WTC11 (cell line): ENCODE measurements around the gene GGA1. TPM values are rescaled to one million over a fixed set of nuclear protein-coding genes. Genes with fewer than 3 reads are reported as not detected.

Experiments
- ATAC-seq: fragments of 200-7000 bp; cut with Tn5 transposase; 2 replicates; pipeline ENCODE4 v1.10.0; 2021; ENCODE audit warnings: mild to moderate bottlenecking, moderate library complexity
- CTCF ChIA-PET: fragments of 300-600 bp; sonication (Branson Sonifier 250); formaldehyde crosslinking; loops from one replicate; lab custom pipeline; 2021; ENCODE audit warnings: antibody characterized with exemption; lab: Charles Lee
- POLR2A ChIA-PET: fragments of 350-600 bp; sonication (Branson Sonifier 250); formaldehyde crosslinking; loops from one replicate; lab custom pipeline; 2021; ENCODE audit warnings: antibody characterized with exemption; lab: Charles Lee
- DNase-seq: peaks from one replicate; pipeline ENCODE4 v3.0.0; 2021; ENCODE audit warnings: low spot score
- H3K27ac Mint-ChIP-seq: 2 replicates; pipeline ENCODE4 v1.8.0; 2021; ENCODE audit warnings: mixed read lengths
- H3K27me3 Mint-ChIP-seq: 2 replicates; pipeline ENCODE4 v1.8.0; 2021; ENCODE audit warnings: low read depth, mild to moderate bottlenecking, moderate library complexity, mixed read lengths
- H3K36me3 Mint-ChIP-seq: 2 replicates; pipeline ENCODE4 v1.8.0; 2021; ENCODE audit warnings: mixed read lengths
- H3K4me1 Mint-ChIP-seq: 2 replicates; pipeline ENCODE4 v1.8.0; 2022; ENCODE audit warnings: mixed read lengths
- H3K4me3 Mint-ChIP-seq: 2 replicates; pipeline ENCODE4 v1.8.0; 2021; ENCODE audit warnings: mild to moderate bottlenecking, moderate library complexity, mixed read lengths
- H3K9me3 Mint-ChIP-seq: 2 replicates; pipeline ENCODE4 v1.8.0; 2021; ENCODE audit warnings: mixed read lengths
- ATF1 ChIP-seq: sonication (generic); formaldehyde crosslinking; IDR thresholded peaks from 2 replicates; pipeline ENCODE4 v1.8.1; 2023; ENCODE audit warnings: mild to moderate bottlenecking, moderate library complexity, missing genetic modification reagents
- ATF6 ChIP-seq: sonication (generic); formaldehyde crosslinking; IDR thresholded peaks from 2 replicates; pipeline ENCODE4 v1.8.1; 2023; ENCODE audit warnings: mild to moderate bottlenecking, missing genetic modification reagents
- ESRRA ChIP-seq: sonication (generic); formaldehyde crosslinking; IDR thresholded peaks from 2 replicates; pipeline ENCODE4 v1.8.1; 2022; ENCODE audit warnings: mild to moderate bottlenecking, missing genetic modification reagents, borderline replicate concordance
- GABPB1 ChIP-seq: sonication (generic); formaldehyde crosslinking; IDR thresholded peaks from 2 replicates; pipeline ENCODE4 v1.8.1; 2023; ENCODE audit warnings: mild to moderate bottlenecking, missing genetic modification reagents
- JAZF1 ChIP-seq: fragments of 250-450 bp; sonication (Bioruptor Pico); IDR thresholded peaks from 2 replicates; pipeline ENCODE4 v1.9.0; 2021; ENCODE audit warnings: moderate library complexity, mild to moderate bottlenecking, inconsistent platforms
- NFYB ChIP-seq: sonication (generic); formaldehyde crosslinking; conservative IDR thresholded peaks from 2 replicates; pipeline ENCODE4 v1.8.0; 2022; ENCODE audit warnings: low read depth, missing genetic modification reagents
- OVOL2 ChIP-seq: fragments of 250-450 bp; sonication (Bioruptor Pico); IDR thresholded peaks from 2 replicates; pipeline ENCODE4 v1.9.0; 2021; ENCODE audit warnings: mild to moderate bottlenecking, borderline replicate concordance
- SP1 ChIP-seq: sonication (generic); formaldehyde crosslinking; conservative IDR thresholded peaks from 2 replicates; pipeline ENCODE4 v1.8.1; 2022; ENCODE audit warnings: missing genetic modification reagents
- STAT6 ChIP-seq: sonication (generic); formaldehyde crosslinking; conservative IDR thresholded peaks from 2 replicates; pipeline ENCODE4 v1.8.1; 2023; ENCODE audit warnings: mild to moderate bottlenecking, low read depth, missing genetic modification reagents, moderate library complexity
- ZNF121 ChIP-seq: sonication (generic); formaldehyde crosslinking; IDR thresholded peaks from 2 replicates; pipeline ENCODE4 v1.8.0; 2023; ENCODE audit warnings: missing genetic modification reagents
- ZNF232 ChIP-seq: sonication (generic); formaldehyde crosslinking; IDR thresholded peaks from 2 replicates; pipeline ENCODE4 v1.8.0; 2022; ENCODE audit warnings: mild to moderate bottlenecking, missing genetic modification reagents
- ZNF263 ChIP-seq: sonication (generic); formaldehyde crosslinking; IDR thresholded peaks from 2 replicates; pipeline ENCODE4 v1.8.1; 2022; ENCODE audit warnings: low read depth, mild to moderate bottlenecking, moderate library complexity, missing genetic modification reagents
- ZNF671 ChIP-seq: fragments of 250-450 bp; sonication (Bioruptor Pico); IDR thresholded peaks from 2 replicates; pipeline ENCODE4 v1.8.0; 2021; ENCODE audit warnings: mild to moderate bottlenecking
- total RNA-seq: library from RNA; stranded (reverse); gene quantifications from 3 replicates; pipeline ENCODE4 v1.2.3, GENCODE V29; 2021
- TF ChIP-seq, protein P1 (sequence below): fragments of 250-450 bp; sonication (Bioruptor Pico); IDR thresholded peaks from 2 replicates; pipeline ENCODE4 v2.1.2; 2022; ENCODE audit warnings: mild to moderate bottlenecking, moderate library complexity
- TF ChIP-seq, protein P2 (sequence below): sonication (generic); formaldehyde crosslinking; IDR thresholded peaks from 2 replicates; pipeline ENCODE4 v1.8.1; 2023; ENCODE audit warnings: mild to moderate bottlenecking, missing genetic modification reagents, borderline replicate concordance
- TF ChIP-seq, protein P3 (sequence below): sonication (generic); formaldehyde crosslinking; conservative IDR thresholded peaks from 2 replicates; pipeline ENCODE4 v1.8.1; 2022; ENCODE audit warnings: mild to moderate bottlenecking, missing genetic modification reagents

The GGA1 gene
- total RNA-seq, 1 experiment from 2014 or later, result 66.3 TPM

- peaks cover 29% of the 10 kb centered on the region for H3K4me1 Mint-ChIP-seq
- ATAC-seq (no peak), DNase-seq (no peak)
- H3K27ac Mint-ChIP-seq, result no peak overlapping the region
- ChIA-PET CTCF (interaction anchor here (0.6 to 12.1 kb wide), 16 partner anchors 8 to 158 kb away, joined by 3 to 161 read pairs (median 8); partner anchors contain the start of genes GGA1, NOL12 and SH3BP1), POLR2A (interaction anchor here (0.6 to 1.9 kb wide), 6 partner anchors 8 to 51 kb away, joined by 3 to 8 read pairs (median 6); partner anchors contain the start of genes GGA1 and NOL12)
- peaks cover 3% of the 10 kb centered on the region; the same call in 1 of the 2 replicates for H3K36me3 Mint-ChIP-seq
- H3K27me3 Mint-ChIP-seq, result no peaks in the 10 kb centered on the region
- TF ChIP-seq, protein P1, sequence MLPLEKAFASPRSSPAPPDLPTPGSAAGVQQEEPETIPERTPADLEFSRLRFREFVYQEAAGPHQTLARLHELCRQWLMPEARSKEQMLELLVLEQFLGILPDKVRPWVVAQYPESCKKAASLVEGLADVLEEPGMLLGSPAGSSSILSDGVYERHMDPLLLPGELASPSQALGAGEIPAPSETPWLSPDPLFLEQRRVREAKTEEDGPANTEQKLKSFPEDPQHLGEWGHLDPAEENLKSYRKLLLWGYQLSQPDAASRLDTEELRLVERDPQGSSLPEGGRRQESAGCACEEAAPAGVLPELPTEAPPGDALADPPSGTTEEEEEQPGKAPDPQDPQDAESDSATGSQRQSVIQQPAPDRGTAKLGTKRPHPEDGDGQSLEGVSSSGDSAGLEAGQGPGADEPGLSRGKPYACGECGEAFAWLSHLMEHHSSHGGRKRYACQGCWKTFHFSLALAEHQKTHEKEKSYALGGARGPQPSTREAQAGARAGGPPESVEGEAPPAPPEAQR (CRISPR knock-in tag), result no peak
- 0 out of 2 replicates have a peak, but pooled peaks have one; percentile 6 for TF ChIP-seq ZNF121 (CRISPR knock-in tag)
- peak; percentile 63 for TF ChIP-seq GABPB1 (CRISPR knock-in tag)
- H3K9me3 Mint-ChIP-seq, result no peaks in the 10 kb centered on the region
- peak overlapping the region; percentile 77 for H3K4me3 Mint-ChIP-seq
These were observed 50.6 kb downstream of the GGA1 start for GRCh38 chr22:37659066-37659896.

GRCh38 chr22:37659897-37660708 lies 51.5 kb downstream of the GGA1 start:
- TF ChIP-seq JAZF1 (CRISPR knock-in tag) (no peak), ZNF671 (no peak), SP1 (CRISPR knock-in tag) (no peak), ESRRA (CRISPR knock-in tag) (no peak), GABPB1 (CRISPR knock-in tag) (no peak; the same call in 1 of the 2 replicates), ATF6 (no peak), ZNF263 (CRISPR knock-in tag) (no peak), ZNF232 (CRISPR knock-in tag) (no peak), STAT6 (no peak), ATF1 (CRISPR knock-in tag) (no peak), NFYB (CRISPR knock-in tag) (no peak), OVOL2 (CRISPR knock-in tag) (no peak)
- TF ChIP-seq, protein P2, sequence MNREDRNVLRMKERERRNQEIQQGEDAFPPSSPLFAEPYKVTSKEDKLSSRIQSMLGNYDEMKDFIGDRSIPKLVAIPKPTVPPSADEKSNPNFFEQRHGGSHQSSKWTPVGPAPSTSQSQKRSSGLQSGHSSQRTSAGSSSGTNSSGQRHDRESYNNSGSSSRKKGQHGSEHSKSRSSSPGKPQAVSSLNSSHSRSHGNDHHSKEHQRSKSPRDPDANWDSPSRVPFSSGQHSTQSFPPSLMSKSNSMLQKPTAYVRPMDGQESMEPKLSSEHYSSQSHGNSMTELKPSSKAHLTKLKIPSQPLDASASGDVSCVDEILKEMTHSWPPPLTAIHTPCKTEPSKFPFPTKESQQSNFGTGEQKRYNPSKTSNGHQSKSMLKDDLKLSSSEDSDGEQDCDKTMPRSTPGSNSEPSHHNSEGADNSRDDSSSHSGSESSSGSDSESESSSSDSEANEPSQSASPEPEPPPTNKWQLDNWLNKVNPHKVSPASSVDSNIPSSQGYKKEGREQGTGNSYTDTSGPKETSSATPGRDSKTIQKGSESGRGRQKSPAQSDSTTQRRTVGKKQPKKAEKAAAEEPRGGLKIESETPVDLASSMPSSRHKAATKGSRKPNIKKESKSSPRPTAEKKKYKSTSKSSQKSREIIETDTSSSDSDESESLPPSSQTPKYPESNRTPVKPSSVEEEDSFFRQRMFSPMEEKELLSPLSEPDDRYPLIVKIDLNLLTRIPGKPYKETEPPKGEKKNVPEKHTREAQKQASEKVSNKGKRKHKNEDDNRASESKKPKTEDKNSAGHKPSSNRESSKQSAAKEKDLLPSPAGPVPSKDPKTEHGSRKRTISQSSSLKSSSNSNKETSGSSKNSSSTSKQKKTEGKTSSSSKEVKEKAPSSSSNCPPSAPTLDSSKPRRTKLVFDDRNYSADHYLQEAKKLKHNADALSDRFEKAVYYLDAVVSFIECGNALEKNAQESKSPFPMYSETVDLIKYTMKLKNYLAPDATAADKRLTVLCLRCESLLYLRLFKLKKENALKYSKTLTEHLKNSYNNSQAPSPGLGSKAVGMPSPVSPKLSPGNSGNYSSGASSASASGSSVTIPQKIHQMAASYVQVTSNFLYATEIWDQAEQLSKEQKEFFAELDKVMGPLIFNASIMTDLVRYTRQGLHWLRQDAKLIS (CRISPR knock-in tag), result no peak
- TF ChIP-seq, protein P3, sequence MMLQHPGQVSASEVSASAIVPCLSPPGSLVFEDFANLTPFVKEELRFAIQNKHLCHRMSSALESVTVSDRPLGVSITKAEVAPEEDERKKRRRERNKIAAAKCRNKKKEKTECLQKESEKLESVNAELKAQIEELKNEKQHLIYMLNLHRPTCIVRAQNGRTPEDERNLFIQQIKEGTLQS (CRISPR knock-in tag), result no peak
- TF ChIP-seq, all 79 proteins: peak for 0
- Mint-ChIP-seq H3K36me3 (peaks cover 3% of the 10 kb centered on the region; the same call in 1 of the 2 replicates), H3K4me3 (peak overlapping the region; percentile 77), H3K4me1 (peaks cover 29% of the 10 kb centered on the region), H3K9me3 (no peaks in the 10 kb centered on the region), H3K27me3 (no peaks in the 10 kb centered on the region), H3K27ac (no peak overlapping the region)
- CTCF ChIA-PET, result interaction anchor here (0.6 to 12.1 kb wide), 8 partner anchors 11 to 52 kb away, joined by 3 to 161 read pairs (median 4); partner anchors contain the start of genes GGA1, SH3BP1 and TRIOBP
- POLR2A ChIA-PET, result no interaction called here
- ATAC-seq (no peak), DNase-seq (no peak)
